ENCODE measurements around the gene NEBL.

NEBL gene

DNA sequence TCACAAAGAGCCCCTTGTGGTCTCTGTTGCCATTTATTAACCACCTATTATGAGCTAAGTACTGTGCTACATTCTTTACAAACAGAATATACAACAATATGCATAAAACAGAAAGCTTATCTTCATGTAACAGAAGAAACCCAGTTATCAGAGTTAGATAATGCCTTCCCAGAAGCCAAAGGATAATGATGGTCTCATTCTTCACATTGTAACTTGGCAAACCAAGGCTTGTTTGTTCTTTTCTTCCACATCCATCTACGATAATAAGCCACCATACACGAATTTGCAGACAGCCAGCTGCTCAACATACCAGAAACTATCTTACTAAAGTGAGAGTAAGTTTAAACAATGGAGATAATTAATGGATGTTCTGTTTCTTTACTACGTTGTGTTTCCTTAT lies 127.6 kb downstream of the NEBL start:
- DNase-seq, result no peak

DNA sequence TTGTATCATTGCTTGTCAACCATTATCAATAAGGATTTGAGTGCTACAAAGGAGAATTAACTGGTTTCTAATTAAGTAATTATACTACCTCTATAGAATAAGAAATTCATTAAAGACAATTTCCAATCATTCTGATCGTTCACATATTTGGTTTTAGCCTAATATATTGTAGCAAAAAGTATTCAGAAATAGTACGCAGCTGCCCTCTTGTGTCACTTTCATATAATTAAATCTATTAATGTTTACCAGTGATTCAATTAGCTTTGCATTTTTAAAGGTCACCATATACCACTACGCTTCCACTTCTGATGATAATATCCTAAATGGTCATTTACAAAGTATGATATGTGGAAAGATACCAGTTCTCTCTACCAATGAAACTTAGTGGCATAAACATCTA lies 128.3 kb downstream of the NEBL start:
- DNase-seq, result no peak

DNA sequence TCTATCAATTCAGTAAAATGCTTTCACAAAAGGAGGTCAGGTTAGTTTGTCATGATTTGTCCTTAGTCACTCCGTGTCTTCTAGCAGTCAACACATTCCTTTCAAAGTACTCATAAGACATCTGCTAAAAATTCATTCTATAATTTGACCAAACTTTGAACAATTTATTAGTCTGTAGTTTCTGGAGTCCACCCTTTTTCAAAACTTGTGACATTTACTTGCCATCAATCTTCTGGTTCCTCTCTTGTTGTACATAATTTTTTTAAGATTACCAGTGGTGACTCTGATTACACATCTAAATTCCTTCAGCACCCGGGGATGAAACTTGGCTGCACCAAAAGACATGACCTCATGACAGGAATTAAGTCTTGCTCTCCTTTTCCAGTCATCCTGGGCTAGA lies 130.1 kb downstream of the NEBL start:
- no peak for DNase-seq

DNA sequence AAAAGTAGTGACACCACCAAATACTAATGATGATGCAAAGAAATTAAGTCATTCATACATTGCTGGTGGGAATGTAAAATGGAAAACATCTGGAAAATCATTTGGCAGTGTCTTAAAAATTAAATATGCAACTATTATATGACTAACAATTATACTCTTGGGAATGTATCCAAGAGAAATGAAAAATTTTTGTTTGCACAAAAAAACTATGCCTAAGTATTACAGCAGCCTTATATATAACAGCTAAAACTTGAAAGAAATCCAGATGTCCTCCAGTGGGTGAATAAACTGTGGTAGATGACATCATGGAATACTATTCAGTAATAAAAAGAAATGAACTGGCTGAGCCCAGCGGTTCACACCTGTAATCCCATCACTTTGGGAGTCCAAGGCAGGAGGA lies 132.0 kb downstream of the NEBL start:
- no peak for DNase-seq

DNA sequence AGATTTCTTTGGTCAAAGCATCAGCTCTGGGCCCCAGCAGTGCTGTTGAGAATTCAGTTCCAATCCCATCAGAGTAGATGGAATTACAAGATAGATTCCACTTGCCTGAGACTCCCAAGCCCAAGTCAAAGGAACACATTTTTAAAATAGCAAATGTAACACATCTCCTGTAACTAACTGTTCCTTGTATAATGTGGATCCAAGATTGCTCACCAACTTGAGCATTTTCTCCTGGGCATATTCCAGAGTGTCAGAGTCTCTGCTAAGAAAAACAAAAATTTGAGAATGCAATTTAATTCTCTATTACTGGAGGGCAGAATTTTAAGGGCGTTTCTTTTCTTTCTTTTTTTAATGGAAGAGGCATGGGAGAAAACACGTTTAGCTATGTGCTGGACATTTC lies 136.7 kb downstream of the NEBL start:
- DNase-seq, result no peak

DNA sequence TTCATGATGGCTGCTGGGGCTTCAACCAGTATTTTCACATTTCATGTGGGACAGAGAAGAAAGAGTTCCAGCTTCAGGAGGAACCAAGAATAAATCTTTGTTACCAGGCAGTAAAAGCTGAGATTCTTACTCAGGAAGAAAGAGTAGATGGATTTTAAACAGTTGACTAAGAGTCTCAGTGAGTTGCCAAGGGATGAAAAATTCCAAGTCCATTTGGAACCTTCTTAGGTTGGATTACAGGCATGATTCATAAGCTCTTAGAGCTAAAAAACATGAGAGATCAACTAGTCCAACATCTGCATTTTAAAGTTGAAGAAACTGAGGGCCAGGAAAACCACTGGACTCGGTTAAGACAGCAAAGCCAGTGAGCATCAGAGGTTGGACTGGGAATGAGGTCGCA lies 148.6 kb downstream of the NEBL start:
- DNase-seq, result no peak

DNA sequence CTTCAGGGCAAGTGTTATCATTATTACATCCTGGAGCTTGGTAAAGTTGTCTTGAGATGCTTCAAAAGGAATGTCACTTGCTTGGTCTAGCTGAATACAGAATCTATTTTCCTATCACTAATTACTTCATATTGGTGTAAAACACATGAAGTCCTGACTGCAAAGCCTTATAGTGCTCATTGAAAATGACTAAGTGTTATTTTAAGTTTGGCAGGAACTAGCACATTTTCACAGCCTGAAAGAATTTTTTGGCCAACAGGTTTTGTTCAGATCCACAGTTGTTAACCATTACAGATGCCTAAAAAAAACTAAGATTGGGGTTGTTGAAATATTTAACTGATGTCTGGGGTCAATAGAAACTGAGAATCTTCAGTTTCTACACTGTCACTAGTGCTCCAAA lies 149.3 kb downstream of the NEBL start:
- no peak for DNase-seq

DNA sequence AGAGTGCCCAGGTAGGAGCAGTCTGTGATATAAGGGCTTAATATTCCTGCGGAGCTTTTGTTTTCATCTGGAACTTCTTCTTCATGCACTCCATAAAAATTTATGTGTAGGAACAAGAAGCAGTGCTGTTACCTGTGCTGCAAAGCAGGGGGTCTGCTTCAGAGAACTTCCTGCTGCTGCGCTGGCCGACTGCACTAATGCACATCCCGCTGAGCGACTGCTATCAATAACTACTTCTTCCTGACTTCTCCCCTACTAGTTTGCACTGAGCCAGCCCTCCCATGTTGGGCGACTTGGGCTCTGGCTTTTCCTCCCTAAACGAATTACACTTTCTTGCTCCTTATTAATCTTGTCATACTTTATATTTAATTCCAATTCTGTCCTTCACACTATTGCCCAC lies 150.3 kb downstream of the NEBL start:
- DNase-seq, result no peak

DNA sequence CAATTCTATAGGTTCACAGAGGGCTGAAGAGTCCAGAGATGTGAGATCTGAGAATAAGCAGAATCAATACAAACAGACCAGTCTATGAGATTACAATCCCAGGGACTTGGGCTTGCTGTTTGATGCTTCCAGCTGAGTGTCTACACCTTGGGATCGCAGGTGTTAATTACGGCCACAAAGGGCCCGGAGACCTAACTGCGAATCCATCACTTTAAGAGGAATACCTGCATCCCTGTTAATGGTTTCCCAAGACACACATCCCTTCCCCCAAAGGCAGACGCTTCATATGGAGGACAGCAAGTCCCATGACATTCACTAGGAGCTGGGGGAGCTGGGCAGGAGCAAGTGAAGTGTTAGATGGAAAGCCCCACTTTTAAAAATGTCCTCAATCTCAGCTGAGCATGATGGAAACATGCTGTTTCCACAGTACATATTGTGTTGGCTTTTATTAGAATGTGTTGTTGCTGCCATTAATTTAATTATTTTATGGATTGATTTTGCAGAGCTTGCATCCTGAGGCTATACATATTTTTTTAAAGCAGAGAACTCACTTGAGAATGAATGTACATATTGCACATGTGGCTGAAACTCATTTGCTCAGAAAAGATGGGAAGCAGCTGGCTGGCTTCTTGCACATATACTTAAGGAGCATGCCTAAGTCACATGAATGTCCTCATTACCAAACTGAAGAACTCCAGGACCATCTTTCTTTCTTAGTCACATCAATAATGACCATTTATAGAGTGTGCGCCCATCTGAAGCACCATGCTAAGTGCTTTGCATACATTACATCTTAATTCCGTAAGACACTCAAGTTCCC lies 151.3 kb downstream of the NEBL start:
- no peak for DNase-seq

DNA sequence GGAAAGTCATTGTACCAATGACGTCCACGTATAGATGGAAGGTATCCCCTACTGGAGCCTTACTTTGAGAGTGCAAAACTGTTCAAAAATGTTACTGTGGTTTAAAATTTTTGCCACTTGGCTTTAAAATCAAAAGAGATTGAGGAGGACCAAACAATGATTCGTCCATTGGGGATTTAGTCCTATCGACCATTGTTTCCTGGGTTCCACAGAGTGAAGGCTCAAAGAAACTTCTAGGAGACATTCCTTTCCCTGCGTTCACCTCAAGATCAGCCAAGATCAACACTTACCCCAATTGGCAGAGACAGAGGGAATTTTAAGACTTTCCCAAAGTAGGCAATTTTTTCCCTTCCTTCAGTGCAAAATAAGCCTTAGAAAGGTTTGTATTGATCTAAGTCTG lies 152.3 kb downstream of the NEBL start:
- DNase-seq, result no peak

DNA sequence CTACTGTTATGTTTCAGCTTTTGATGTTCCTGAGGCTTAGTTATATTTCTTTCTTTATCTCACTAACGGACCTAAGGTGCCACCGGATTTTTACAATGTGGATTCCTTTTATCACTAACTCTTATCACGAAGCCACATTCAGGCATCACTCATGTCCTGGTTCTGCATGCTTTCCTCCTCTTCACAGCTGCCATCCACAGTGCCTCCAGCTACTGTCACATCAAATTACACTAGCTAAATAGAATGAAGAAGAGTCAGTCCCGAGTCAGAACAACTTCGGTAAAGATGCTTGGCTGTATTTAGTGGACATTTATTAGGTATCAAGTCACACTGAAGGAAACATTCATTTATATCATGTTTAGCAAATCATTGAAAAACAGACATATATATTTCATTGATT lies 153.2 kb downstream of the NEBL start:
- no peak for DNase-seq

DNA sequence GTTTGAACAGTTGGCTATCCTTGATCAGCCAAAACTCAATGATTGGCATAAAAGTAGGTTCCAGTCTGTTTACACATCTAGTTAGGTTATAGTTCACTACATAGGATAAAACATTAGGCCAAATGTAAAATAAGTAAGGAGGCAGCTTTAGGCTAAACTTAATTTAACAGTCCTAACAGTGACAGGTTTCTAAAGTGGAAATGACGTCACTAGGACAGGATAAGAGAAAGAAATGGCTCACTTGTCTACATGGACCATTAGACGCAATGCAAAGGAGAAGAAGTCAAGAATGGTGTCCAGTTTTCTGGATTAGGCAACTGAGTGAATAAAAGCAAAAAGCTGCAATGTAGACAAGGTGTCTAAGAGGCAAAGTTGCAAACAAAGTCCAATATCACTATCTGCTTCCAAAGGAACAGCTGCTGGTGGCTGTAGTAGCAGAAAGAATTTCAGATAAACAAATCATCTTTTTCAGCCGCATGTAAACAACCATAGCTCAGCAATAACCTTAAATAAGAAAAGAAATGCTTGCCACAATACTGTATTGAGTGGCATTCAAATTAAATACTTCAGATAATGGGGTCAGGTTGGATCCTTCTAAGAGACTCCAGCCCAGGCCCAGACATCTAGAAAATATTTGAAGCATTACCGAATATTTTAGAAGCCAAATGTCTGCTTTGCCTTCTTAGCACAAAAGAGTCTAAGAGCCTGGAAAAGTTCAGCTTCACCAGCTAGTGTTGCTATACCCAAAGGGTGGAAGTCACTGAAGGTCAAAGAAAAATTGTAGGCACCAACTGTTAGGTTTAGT lies 154.2 kb downstream of the NEBL start:
- no peak for DNase-seq

DNA sequence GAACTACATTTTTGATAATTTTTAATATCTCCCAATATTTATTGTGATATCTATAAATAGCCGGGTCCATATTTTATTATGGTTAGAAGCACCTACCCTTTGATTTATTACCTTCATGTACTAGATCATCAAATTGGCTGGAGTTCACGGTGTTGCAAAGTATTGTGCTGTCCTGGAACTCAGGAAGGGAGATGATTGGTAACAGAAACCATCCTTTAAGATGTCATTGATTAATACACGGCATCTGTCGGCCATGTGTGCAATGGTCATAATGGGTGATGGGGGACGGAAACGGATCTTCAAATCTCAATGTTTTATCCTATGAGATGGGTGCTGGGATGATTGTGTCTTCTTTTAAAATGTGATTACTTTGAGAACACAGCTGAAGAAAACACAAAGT lies 157.0 kb downstream of the NEBL start:
- no peak for DNase-seq

DNA sequence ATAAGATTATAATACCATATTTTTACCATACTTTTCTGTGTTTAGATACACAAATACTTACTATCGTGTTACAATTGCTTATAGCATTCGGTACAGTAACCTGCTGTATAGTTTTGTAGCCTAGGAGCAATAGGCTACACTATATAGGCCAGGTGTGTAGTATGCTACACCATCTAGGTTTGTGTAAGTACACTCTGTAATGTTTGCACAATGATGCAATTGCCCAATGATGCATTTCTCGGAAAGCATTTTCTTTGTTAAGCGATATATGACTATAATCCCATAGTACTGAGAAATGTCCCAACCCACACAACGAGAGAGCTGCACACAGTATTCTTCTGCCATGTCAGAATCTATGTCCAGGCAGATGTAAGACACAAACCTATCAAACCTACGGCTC lies 160.0 kb downstream of the NEBL start:
- DNase-seq, result no peak

Data from NCI-H1105 (cell line).